ENCODE measurements around the gene CCDC124.

Gene CCDC124

DNA sequence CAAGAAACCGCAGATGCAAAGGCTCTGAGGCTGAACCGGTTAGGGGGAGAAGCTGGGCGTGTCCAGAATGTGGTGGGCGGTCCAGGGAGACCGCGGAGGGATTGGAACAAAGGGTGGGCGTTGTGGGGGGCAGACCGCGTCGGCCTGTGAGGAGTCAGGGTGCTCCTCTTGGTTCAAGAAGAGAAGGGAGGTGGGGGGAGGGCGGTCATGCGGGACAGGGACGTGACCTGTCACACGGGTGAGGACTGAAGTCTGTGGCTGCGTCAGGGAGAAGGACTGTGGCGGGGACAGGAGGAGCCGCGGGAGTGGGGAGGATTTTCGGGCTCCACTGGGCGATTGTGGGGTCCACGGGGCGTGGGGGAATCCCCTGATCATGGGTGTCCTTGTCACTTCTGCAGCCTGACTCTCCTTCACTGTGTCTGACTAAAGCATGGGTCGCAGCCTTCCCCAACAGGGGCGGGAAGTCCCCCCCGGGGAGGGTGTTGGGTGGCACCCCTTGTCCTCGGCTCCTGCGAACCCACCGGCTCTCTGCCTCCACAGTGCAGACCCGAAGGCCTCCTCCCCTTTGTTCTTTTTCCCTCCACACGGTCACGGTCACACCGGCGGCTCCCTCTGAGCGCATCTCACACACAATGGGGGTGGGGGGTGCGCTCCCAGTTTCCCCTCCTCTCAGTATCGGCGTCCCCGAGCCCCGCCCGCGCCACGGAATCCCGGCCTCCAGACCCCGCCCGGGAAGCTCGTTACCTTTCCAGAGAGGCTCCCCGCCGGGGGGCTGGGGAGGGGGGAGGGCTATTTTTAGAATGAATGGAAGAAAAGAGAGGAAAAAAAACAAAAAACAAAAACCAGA, 17.7 kb downstream of the CCDC124 start:
- no peak overlapping the region for H3K4me3 ChIP-seq (replicated peaks in 1 of 2; ENCODE audit: low read depth in 2 of 2, low read length in 2 of 2)
- TF ChIP-seq, protein P1, sequence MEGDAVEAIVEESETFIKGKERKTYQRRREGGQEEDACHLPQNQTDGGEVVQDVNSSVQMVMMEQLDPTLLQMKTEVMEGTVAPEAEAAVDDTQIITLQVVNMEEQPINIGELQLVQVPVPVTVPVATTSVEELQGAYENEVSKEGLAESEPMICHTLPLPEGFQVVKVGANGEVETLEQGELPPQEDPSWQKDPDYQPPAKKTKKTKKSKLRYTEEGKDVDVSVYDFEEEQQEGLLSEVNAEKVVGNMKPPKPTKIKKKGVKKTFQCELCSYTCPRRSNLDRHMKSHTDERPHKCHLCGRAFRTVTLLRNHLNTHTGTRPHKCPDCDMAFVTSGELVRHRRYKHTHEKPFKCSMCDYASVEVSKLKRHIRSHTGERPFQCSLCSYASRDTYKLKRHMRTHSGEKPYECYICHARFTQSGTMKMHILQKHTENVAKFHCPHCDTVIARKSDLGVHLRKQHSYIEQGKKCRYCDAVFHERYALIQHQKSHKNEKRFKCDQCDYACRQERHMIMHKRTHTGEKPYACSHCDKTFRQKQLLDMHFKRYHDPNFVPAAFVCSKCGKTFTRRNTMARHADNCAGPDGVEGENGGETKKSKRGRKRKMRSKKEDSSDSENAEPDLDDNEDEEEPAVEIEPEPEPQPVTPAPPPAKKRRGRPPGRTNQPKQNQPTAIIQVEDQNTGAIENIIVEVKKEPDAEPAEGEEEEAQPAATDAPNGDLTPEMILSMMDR (IDR thresholded peaks at IDR 0.05; ENCODE audit: low read depth, low read length) = no peak
- DNase-seq (ENCODE audit: low read depth in 2 of 2) = no peak

DNA sequence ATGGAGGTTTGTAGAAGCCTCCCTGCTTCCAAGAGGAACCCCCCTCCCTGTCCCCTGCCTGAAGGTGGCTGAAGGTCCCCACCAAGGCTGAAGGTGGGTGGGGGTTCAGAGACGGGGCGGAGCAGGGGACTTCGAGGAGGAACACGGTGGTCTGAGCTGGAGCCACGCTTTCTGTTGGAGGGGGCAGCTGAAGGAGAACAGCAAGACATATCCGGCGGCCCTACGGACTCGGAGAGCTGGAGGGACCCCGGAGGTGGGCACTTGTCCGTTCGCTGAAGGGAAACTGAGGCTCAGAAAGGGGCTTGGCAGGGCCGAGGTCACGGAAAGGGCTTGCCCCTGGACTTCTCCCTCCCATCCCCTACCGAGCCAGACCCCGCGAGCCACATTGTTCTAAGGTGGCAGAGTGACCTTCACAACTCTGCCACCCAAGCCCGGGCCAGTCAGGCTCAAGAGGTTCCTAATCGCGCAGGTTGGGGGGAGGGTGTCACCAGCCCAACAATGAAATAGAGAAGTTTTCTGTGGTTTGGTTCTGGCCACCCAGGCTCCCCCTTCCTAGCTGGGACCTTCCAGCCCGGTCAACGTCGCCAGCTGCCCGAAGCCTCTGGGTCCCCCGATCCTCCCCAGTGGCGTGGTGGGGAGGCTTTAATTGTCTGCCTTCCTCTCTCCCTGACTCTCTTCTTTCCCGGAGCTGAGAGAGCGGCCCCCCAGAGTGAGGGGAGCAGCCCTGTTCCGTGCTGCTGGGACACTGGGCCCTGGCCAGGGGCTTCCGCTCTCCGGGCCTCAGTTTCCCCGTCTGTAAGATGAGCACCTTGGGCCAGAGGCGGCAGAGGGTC, 18.6 kb downstream of the CCDC124 start:
- DNase-seq (ENCODE audit: low read depth in 2 of 2) = no peak
- TF ChIP-seq, protein P1 (IDR thresholded peaks at IDR 0.05; ENCODE audit: low read depth, low read length) = no peak
- no peak overlapping the region for H3K4me3 ChIP-seq (replicated peaks in 1 of 2; ENCODE audit: low read depth in 2 of 2, low read length in 2 of 2)

DNA sequence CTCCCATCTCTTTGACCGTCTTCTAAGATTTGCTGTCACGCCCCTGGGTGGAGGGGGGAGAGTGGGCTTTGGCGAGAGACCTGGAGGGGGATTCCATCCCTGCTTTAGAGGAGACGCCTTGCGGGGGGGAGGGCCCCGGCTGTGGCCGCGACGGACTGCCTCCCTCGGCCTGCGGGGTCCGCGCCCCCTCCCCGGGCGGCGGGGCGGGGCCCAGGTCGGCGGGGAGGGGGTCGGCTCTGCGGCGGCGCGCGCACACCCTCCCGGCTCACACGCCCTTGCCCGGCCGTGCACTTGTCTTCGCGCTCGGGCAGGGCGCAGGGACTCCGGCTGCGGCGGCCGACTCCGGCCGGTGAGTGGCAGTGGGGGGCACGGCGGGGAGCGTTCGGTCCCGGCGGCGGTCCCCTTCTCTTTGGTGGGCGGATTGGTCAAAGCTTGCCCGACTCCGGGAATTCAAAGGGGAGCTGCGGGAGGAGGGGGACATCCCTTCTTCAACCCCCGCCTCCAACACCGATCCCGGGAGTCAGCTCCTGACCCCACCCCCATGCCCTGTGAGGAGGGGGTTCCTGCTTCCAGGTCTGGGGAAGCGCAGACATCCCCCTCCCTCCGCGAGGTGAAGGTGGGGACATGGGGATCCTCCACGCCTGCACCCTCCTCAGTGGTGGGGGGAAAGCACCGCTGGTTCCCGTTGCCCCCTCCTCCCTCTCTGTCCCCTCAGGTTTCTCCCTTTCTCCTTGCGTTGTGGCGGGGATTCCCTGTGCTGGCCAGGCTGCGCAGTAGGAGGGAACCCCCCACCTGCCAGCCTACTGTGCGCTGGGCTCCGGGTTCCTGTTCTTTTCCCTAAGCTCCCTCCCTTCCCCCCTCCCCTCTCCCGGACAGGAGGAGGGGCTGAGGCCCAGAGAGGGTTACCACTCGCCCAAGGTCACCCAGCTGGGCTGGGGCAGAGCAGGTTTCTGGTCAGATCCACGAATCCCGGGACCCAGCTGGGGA, 19.5 kb downstream of the CCDC124 start:
- DNase-seq (ENCODE audit: low read depth in 2 of 2) = no peak
- TF ChIP-seq, protein P1 (IDR thresholded peaks at IDR 0.05; ENCODE audit: low read depth, low read length) = no peak
- no peak overlapping the region for H3K4me3 ChIP-seq (replicated peaks in 1 of 2; ENCODE audit: low read depth in 2 of 2, low read length in 2 of 2)

DNA sequence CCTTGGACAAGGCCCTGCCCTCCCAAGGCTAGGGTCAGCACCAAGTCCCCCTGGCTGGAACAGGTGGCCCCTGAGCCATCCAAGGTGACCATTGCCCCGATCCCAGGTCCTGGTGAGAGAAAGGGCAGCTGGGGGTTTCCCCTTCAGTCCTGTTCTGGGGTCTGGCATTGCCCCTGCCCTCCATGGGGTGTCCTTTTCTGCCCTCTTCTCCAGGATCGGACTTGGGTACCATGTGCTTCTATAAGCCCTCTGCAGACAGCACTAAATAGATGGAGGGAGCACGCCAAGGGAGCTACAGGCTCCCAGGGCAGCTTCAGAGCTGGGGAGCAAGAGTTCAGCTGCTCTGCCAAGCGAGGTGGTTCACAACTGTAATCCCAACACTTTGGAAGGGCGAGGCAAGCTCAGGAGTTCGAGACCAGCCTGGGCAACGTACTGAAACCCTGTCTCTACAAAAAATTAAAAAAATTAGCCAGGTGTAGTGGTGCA, 20.5 kb downstream of the CCDC124 start:
- H3K4me3 ChIP-seq (replicated peaks in 1 of 2; ENCODE audit: low read depth in 2 of 2, low read length in 2 of 2) = no peak overlapping the region
- DNase-seq (ENCODE audit: low read depth in 2 of 2) = no peak
- TF ChIP-seq, protein P1 (IDR thresholded peaks at IDR 0.05; ENCODE audit: low read depth, low read length) = no peak

DNA sequence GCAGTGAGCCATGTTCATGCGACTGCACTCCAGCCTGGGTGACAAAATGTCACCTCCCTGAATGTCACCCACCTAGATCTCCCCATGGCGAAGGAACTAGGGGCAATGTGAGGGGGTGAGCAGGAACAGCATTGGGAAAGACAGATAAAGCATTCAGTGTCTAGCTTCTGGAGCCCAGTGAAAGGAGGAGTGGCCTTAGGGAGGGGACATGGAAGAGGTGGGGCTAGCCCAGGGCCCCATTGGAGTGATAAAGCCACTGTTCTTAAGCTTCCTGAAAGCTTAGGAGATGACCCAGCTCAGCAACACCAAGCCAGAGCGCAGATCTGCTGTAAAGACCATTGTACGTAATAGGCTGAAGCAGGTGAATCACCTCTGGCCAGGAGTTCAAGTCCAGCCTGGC, 21.1 kb downstream of the CCDC124 start:
- no peak for DNase-seq (ENCODE audit: low read depth in 2 of 2)
- H3K4me3 ChIP-seq (replicated peaks in 1 of 2; ENCODE audit: low read depth in 2 of 2, low read length in 2 of 2) = no peak overlapping the region
- TF ChIP-seq, protein P1 (IDR thresholded peaks at IDR 0.05; ENCODE audit: low read depth, low read length) = no peak

DNA sequence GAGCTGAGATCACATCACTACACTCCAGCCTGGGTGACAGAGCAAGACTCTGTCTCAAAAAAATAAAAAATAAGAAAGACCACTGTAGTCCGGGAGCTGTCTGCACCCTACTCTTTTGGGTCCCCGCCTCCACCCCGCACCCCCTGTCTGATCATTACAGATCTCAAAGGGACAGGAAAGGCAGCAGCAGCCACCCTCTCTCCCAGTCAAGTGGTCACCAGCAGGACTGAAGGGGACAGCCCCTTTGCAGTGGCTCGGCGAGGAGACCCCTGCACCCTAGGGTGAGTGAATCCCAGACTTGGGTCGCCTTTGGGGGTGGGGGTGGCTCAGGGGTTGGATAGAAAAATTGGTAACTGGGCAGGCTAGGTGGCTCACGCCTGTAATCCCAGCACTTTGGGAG, 21.6 kb downstream of the CCDC124 start:
- TF ChIP-seq, protein P1 (IDR thresholded peaks at IDR 0.05; ENCODE audit: low read depth, low read length) = no peak
- DNase-seq (ENCODE audit: low read depth in 2 of 2) = no peak
- H3K4me3 ChIP-seq (replicated peaks in 1 of 2; ENCODE audit: low read depth in 2 of 2, low read length in 2 of 2) = no peak overlapping the region
